HG03432 (cell line): ENCODE data around the gene KLF12.

Experiments
- ATAC-seq: cut with Tn5 transposase; IDR thresholded peaks from one replicate; pipeline ENCODE4 v1.9.1; 2021; ENCODE audit warnings: mild to moderate bottlenecking, moderate library complexity; ENCODE audit not compliant: unreplicated experiment

KLF12 gene

GRCh38 chr13:74135326-74136083 is 1.3 kb upstream of the KLF12 start:
- peak; percentile 59 for ATAC-seq

GRCh38 chr13:74134777-74135325 is 647 bp upstream of the KLF12 start:
- peak; percentile 38 for ATAC-seq

GRCh38 chr13:74133657-74134201 is 475 bp downstream of the KLF12 start:
- ATAC-seq, result peak; percentile 37

GRCh38 chr13:74132776-74133656 is 1.2 kb downstream of the KLF12 start:
- no peak for ATAC-seq

- no peak for ATAC-seq
Observed at GRCh38 chr13:74132152-74132775, 1.9 kb downstream of the KLF12 start.

- ATAC-seq, result no peak
Observed at GRCh38 chr13:74131227-74131626, 3.0 kb downstream of the KLF12 start.

GRCh38 chr13:74129500-74130191 is 4.6 kb downstream of the KLF12 start:
- no peak for ATAC-seq

- ATAC-seq, result no peak
Observed at GRCh38 chr13:74128156-74128767, 5.9 kb downstream of the KLF12 start.

GRCh38 chr13:74118328-74118727 is 15.9 kb downstream of the KLF12 start:
- no peak for ATAC-seq

GRCh38 chr13:74117207-74117705 is 16.9 kb downstream of the KLF12 start:
- ATAC-seq, result no peak

GRCh38 chr13:74115133-74115532 is 19.1 kb downstream of the KLF12 start:
- ATAC-seq, result no peak

GRCh38 chr13:74114641-74115040 is 19.6 kb downstream of the KLF12 start:
- ATAC-seq, result no peak

GRCh38 chr13:74114202-74114601 is 20.0 kb downstream of the KLF12 start:
- no peak for ATAC-seq

GRCh38 chr13:74111901-74112824 is 22.0 kb downstream of the KLF12 start:
- ATAC-seq, result no peak

- ATAC-seq, result no peak
Observed at GRCh38 chr13:74111399-74111798, 22.8 kb downstream of the KLF12 start.

GRCh38 chr13:74110053-74110452 is 24.2 kb downstream of the KLF12 start:
- ATAC-seq, result no peak

- no peak for ATAC-seq
Observed at GRCh38 chr13:74107598-74107997, 26.6 kb downstream of the KLF12 start.

- ATAC-seq, result no peak
Observed at GRCh38 chr13:74105871-74106270, 28.3 kb downstream of the KLF12 start.
